ENCODE results near the gene RNF43.
A peak's percentile ranks its signal among the peaks of the same experiment; 100 is the strongest.

DNA sequence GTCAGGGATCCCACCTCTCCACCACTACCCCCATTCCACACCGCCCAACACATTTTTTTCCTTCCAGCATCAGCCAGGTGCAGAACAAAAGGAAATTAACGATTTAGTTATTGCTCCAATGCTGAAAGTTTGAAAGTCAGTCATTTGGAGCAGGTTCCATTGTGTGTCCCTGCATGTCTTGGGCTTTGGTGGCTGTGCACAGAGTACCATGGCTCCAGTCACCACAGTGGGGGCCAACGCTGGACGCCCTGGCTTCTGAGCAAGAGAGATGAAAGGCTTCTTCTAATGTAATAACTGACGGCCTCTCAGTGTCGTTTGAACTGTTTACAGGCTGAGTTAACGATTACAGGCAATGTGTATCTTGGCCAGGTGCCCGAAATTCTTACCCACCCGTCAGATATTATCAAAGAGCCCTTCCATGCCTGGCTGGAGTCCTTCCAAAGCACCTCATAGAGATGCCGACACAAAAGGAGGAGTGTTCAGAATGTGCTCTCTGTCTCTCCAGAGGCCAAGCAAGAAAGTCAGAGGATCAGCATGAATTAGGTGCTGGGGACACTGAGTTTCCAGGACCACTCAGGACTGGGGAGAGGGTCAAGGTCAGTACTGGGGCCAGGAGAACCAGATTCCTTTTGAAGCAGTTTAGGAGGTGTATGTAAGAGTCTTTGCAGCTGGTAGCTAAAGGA, 25.9 kb downstream of the RNF43 start:
- peak in 1 of 2 donors; percentile 55 for TF ChIP-seq POLR2A (IDR thresholded peaks at IDR 0.05)
- TF ChIP-seq, protein P1, sequence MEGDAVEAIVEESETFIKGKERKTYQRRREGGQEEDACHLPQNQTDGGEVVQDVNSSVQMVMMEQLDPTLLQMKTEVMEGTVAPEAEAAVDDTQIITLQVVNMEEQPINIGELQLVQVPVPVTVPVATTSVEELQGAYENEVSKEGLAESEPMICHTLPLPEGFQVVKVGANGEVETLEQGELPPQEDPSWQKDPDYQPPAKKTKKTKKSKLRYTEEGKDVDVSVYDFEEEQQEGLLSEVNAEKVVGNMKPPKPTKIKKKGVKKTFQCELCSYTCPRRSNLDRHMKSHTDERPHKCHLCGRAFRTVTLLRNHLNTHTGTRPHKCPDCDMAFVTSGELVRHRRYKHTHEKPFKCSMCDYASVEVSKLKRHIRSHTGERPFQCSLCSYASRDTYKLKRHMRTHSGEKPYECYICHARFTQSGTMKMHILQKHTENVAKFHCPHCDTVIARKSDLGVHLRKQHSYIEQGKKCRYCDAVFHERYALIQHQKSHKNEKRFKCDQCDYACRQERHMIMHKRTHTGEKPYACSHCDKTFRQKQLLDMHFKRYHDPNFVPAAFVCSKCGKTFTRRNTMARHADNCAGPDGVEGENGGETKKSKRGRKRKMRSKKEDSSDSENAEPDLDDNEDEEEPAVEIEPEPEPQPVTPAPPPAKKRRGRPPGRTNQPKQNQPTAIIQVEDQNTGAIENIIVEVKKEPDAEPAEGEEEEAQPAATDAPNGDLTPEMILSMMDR (IDR thresholded peaks at IDR 0.05) = no peak
